NK-92 (cell line): ENCODE results near the gene RHOB.
"Not testable (repeated sequence)": the region's sequence is repeated elsewhere in the genome, so short reads cannot be mapped to it uniquely, and the experiment has no call there.

Experiments
- DNase-seq: peaks from one replicate; lab custom pipeline; 2025; ENCODE audit not compliant: unreplicated experiment; lab: John Stamatoyannopoulos, UW

Gene RHOB

GRCh38 chr2:20422402-20423271 is 24.2 kb upstream of the RHOB start:
- DNase-seq = no peak

GRCh38 chr2:20423359-20423758 is 23.5 kb upstream of the RHOB start:
- no peak for DNase-seq

- DNase-seq = no peak
Measured at GRCh38 chr2:20423847-20424246, 23.0 kb upstream of the RHOB start.

GRCh38 chr2:20424300-20425290 is 22.3 kb upstream of the RHOB start:
- no peak for DNase-seq

- no peak for DNase-seq
Measured at GRCh38 chr2:20425371-20425881, 21.4 kb upstream of the RHOB start.

- DNase-seq = no peak
Measured at GRCh38 chr2:20425884-20426283, 21.0 kb upstream of the RHOB start.

GRCh38 chr2:20427931-20428526 is 18.8 kb upstream of the RHOB start:
- no peak for DNase-seq

- DNase-seq = no peak
Measured at GRCh38 chr2:20428717-20429490, 18.0 kb upstream of the RHOB start.

- DNase-seq = no peak
Measured at GRCh38 chr2:20429528-20429927, 17.3 kb upstream of the RHOB start.

- no peak for DNase-seq
Measured at GRCh38 chr2:20430035-20430434, 16.8 kb upstream of the RHOB start.

- DNase-seq = no peak
Measured at GRCh38 chr2:20430461-20431300, 16.2 kb upstream of the RHOB start.

GRCh38 chr2:20431301-20431698 is 15.6 kb upstream of the RHOB start:
- no peak for DNase-seq

GRCh38 chr2:20431772-20432171 is 15.1 kb upstream of the RHOB start:
- DNase-seq = no peak

GRCh38 chr2:20432714-20433113 is 14.2 kb upstream of the RHOB start:
- no peak for DNase-seq

- no peak for DNase-seq
Measured at GRCh38 chr2:20433249-20433648, 13.6 kb upstream of the RHOB start.

- no peak for DNase-seq
Measured at GRCh38 chr2:20433946-20434553, 12.8 kb upstream of the RHOB start.

- DNase-seq = no peak
Measured at GRCh38 chr2:20434588-20435294, 12.1 kb upstream of the RHOB start.

- DNase-seq = not testable (repeated sequence)
Measured at GRCh38 chr2:20435456-20435855, 11.4 kb upstream of the RHOB start.
